HG03103 (cell line): ENCODE measurements around the gene ABT1.
"Not testable (repeated sequence)": the region's sequence is repeated elsewhere in the genome, so short reads cannot be mapped to it uniquely, and the experiment has no call there.

Source experiments
- ATAC-seq: cut with Tn5 transposase; IDR thresholded peaks from one replicate; pipeline ENCODE4 v1.9.1; 2021; ENCODE audit warnings: low read depth; ENCODE audit not compliant: unreplicated experiment

The ABT1 gene

DNA sequence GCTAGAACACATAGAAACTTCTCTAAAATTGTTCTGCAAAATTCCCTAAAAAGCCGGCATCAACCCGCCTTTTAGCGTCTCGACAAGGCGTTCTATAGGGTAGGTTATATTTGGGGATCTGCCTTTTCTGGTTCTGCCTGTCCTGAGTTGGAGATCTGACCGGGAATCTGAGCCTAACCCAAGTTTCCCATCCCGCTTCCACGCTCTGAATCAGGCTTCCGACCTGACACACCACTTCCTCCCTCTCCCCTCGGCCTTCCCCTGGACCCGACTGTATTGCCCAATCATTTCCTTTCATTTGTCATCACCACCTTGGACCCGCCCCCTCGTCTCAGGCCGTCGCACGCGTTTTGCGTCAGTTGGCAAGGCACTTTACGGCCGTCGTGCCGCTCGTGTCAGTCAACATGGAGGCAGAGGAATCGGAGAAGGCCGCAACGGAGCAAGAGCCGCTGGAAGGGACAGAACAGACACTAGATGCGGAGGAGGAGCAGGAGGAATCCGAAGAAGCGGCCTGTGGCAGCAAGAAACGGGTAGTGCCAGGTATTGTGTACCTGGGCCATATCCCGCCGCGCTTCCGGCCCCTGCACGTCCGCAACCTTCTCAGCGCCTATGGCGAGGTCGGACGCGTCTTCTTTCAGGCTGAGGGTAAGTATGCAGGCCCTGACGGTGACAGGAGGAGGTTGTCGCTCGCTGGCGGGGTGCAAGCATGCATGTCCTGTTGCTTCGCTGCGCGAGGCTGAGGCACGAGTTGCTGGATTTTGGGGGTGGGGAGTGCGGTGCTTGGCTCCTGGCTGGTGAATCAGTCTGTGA is at the start of gene ABT1:
TSS of gene ABT1 (plus strand) at position 375 of the 810 bp plus-strand sequence. CDS start at position 405, 30 bp downstream.
- ATAC-seq, result peak; percentile 66

DNA sequence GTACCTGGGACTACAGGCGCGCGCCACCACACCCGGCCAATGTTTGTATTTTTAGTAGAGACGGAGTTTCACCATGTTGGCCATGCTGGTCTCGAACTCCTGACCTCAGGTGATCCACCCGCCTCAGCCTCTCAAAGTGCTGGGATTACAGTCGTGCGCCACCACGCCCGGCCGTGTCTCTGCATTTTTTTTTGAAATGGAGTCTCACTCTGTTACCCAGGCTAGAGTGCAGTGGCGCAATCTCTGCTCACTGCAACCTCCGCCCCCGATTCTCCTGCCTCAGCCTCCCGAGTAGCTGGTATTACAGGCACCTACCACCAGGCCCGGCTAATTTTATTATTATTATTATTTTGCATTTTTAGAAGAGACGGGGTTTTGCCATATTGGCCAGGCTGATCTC is 49.4 kb upstream of the ABT1 start:
- ATAC-seq, result not testable (repeated sequence)

DNA sequence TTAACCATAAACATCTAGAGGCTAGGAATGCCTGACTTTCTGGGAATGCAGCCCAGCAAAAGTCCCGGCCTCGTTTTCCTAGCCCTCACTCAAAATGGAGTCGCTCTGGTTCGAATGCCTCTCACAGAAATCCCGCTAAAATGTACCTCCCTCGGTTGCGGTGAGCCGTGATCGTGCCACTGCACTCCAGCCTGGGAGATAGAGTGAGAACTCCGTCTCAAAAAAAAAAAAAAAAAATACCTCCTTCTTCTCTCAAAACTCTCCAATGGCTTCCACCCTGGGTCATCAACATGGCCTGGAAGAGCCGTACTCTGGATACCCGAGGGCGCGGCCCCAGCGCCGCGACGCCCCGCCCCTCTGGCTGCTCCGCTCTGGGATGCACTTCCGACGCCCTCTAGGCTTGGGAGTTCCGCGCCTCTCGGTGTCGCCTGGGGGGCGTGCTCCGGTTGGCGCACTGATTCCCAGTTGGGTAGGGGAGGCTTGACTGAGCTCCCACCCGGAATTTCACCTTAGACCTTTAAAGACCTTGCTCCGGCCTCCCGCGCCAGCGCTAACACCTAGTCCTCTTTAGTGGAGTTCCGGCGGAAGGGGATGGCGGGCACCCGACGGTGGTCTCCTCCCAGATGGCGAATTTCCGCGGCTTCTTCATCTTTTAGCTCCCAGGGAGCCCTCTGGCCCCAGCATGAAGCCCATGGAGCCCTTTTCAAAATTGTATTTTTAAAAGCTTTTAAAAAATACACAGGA is 46.3 kb upstream of the ABT1 start:
- no peak for ATAC-seq

DNA sequence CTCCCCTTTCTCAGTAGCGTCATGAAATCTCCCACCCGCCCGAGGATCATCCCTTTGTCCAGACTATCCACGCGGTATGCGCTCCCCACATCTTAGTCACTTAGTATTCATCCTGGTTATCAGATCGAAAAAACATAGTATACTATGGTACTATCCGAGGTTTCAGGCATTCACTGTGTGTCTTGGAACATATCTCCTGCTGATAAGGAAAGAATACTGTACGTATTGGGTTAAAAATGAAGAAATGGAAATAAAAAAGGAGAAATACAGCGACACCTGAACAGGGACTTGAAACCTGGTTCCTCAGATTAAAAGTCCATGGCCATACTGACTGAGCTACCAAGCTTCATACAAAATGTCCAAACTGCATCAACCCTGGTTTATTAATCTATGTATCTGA is 44.5 kb upstream of the ABT1 start:
- ATAC-seq, result no peak

DNA sequence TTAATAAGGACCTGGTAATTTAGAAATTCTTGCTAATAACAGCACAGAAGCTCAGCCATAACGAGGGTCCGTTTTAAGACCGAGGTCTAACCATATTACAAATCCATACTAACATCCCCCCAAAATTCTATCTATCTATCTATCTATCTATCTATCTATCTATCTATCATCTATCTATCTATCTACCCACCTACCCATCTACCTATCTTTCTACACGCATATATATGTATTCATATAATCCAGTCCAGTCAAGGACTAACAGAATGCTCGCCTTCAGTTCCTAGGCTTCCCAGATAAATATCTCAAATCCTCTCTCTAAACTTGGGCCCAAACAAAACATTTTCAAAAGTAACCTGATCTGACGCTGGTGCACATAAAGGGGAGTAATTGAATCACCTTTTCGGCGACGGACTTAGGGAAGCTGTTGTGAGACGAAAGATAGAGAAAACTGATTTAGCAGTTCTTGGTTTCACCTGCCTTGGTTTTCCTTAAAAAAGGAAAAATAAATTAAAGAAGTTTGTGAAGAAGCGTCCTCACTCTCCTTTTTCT is 44.0 kb upstream of the ABT1 start:
- ATAC-seq, result no peak

DNA sequence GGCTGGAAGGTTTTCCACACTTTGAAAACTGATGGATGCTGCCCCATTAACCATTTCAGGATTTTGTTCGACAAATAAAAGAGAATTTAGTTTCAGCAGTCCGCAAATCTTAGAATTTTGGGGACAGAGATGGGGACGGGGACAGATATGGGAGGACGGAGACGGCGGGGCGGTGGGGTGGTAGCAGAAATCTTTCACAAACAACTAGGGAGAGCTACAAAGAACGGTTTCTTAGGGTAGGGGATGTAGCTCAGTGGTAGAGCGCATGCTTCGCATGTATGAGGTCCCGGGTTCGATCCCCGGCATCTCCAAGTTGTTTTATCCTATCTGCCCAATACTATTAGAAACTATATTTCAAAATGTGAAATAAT is 43.5 kb upstream of the ABT1 start:
- ATAC-seq, result no peak

DNA sequence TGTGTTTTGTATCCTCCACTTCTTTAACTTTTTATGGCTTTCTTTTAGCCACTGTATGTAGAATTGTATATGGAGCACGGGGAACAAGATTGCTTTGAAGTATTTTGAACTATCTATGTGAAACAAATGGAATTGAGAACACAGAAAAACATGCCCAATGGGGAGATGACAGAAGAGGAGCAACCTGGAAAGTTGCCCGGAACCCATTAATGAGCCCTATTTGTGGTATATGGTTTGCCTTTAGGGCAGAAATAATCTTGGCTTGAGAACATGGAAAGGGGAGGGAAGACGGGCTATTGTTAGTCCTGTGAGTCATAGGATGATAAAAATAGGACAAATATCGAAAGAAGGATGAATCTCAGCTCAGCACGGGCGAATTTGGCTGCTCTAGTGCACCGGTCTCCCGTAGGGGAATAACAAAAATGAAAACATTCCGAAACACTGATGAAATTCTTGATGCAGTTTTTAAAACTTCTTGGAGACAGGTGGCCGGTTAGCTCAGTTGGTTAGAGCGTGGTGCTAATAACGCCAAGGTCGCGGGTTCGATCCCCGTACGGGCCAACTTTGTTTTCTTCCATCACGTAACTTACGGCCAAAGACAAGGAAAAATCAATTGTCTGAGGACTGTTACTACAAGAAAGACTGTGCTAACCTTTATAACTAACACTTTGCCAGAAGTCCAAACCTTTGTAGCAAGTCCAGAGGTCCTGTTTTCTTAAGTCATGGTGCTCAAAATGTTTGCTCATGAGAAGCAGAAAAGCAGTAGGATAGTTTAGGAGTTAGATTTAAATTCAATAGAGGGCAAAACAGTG is 42.9 kb upstream of the ABT1 start:
- ATAC-seq, result no peak

DNA sequence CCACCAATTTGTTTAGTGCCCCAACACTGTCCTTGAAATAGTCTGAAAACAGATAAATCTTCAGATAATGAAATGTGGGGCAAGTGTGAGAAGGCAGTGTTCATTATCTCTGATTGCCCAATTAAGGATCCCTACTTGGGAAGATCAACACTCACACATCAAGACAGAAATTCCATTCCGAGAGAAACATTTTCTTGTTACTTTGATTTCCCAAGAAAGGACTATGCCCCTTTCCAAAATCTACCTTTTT is 42.4 kb upstream of the ABT1 start:
- ATAC-seq, result no peak

DNA sequence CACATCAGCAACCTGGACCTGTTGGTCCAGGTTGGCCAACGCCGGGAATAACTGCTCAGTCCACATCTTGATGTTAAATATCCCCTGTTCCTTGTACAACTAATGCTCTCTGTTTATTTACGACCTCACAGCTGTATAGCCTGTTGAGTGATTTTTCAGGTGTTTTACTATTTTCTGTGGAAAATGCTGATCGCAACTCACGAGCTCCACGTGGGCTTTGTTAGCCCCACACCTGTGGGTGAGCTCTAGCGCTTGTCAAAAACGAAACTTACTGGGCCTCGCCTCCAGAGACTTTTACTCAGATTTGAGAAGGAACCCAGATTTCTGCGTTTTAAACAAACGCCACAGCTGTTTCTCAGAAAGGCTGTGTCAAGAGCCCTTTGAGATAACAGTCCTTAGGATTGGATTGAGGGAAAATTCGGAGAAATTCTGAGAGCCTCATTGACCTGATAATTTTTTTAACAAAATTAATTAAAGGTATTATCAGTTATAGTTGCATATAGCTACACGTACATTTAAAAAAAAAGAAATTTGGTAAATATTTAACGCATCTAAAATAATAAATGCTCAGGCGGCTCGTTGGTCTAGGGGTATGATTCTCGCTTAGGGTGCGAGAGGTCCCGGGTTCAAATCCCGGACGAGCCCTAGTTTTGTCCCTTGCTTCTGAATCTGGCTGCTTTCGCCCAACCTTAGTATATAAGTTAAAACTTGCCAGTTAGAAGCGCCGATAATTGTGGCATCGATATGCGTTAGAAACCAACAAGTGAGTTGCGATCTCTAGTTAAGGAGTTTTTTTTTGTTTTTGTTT is 41.9 kb upstream of the ABT1 start:
- no peak for ATAC-seq

DNA sequence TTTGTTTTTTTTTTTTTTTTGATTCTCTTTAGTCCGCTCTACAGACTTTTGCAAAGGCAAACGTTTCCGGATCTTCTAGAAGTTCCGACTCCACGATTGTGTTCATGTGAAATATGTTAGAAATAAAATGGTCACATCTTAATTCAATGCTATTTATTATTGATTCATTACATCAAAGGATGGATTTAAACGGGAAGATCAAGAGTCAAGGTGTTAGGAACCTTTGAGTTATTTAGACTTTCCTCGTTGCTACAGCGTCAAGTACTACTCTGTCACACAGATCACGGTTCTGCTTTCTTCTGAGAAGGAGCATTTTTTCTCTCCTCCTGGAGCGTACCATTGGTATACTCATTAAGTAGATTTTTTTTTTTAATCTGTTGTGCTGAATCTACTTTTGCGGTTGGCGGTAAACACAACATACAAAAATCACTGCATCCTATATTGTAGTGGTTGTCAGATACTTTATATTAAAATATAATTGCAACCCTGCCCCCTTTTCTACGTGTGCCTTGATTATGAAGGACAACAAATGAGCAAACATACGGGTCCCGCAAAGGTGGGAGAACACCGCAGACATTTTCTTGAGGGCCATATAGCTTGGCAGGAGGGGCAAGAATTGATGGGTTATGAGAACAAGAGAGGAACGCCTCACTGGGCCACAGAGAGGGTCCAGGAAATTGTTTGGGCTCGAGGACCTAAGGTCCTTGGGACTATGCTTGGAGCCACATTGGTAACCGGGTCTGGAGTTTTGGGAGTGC is 41.1 kb upstream of the ABT1 start:
- ATAC-seq, result no peak

DNA sequence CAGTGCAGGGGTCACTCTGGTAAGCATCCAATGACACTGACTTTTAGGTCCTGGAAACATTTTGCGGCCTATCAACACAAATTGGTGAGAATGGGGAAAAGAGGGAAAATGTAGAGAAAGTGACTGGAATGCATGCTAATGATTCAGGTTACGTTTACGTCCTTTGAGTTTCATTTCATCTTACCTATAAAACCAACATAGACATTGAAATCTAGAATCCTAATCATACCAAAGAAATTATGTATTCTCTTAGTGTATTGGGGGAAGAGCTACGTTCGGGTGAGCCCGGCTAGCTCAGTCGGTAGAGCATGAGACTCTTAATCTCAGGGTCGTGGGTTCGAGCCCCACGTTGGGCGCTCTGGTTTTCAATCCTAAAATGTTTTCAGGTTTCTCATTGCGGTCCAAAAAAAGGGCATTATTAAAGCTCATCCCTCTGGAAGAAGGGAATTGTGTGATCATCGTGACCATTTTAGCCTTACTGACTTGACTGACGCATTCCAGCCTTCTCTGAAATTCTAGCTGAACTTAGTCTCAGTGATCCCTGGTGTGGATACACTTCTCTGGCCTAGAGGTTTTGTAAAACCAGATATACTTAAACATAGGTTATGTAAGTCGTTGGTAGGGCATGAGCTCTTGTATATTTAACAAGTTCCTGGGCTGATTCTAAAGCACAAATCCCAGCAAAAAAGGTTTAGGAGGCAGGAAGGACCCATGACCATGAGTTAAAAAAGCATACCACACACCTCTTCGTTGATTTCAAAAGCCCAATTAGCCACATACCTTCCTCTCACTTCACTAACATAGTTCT is 40.3 kb upstream of the ABT1 start:
- ATAC-seq, result no peak

DNA sequence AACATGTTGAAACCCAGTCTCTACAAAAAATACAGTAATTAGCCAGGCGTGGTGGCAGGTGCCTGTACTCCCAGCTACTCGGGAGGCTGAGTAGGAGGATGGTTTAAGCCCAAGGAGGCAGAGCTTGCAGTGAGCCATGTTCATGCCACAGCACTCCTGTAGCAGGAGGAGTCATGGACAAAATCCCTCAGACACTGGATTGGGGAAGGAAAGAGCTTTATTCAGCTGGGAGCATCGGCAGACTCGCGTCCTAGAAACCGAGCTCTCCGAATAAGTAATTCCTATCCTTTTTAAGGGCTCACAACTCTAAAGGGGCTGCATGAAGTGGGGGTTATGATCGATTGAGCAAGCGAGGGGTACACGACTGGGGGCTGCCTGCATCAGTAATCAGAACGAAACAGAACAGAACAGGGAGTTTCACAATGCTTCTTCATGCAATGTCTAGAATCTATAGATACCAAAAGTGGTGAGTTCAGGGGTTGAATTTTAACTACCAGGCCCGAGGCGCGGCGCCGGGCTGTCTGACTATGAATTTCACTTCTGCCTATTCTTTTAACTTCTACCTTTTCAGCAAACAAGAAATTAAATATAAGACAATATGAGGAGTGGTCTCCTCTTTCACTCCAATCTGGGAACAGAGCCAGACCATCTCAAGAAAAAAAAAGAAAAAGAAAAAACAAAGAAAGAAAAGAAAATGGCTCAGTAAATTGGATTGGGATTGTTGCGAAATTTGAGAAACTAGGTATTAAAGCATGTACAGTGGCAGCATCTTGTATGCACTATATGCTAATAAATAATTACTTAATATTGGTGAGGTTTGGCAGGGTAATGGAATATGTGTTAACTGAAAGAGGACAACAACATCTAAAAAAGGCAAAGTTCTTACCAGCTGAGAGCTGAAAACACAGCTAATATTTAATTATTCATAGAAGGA is 35.0 kb upstream of the ABT1 start:
- no peak for ATAC-seq

DNA sequence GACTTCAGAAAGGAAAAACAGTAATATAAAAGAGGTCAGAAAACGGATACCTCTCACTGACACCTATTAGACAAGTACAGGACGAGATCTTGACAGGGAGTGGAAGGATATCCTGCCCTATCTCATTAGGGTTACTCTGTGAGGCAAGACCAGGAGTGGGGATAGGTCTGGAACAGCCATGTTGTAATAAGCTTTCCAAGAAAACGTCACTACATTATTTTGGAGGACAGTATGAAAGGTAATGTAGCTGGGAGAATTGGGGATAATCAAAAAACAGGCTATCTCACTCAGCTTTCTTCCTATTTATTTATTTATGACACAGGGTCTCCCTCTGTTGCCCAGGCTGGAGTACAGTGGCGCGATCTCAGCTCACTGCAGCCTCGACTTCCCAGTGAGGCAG is 33.3 kb upstream of the ABT1 start:
- ATAC-seq, result no peak

DNA sequence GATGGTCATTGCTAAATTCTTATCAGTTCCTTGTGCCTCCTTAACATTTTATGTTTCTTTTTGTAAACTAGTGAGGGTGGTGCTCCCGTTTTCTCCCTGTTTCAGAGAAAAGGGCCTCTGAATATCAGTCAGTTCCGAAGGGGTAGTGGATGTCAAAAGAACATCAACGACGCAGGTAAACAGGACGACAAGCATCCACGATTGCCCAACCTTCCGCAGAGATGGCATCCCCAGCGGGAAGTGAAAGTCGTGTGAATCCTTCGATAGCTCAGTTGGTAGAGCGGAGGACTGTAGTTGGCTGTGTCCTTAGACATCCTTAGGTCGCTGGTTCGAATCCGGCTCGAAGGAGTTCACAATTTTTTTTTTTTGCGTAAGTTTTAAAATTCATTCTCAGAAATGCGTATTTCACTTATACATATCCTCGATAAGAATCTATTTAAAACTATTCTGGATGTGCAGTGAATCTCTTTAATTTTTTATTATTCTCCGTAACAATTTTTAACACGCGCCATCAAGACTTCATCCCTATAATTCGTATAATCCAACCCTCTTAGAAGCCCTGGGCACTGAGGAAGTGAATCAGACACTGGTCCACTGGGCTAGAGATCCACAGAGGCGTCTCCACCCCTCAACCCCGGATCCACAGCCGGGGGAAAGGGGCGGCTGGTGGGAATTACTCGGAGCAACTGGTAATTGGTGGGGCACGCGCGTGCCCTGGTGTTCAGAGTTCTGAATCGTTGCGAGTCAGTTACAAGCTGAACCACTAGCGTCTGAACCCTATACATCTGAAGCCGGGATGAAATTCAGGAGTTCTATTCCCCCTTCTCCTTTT is 27.9 kb upstream of the ABT1 start:
- ATAC-seq, result peak; percentile 52

DNA sequence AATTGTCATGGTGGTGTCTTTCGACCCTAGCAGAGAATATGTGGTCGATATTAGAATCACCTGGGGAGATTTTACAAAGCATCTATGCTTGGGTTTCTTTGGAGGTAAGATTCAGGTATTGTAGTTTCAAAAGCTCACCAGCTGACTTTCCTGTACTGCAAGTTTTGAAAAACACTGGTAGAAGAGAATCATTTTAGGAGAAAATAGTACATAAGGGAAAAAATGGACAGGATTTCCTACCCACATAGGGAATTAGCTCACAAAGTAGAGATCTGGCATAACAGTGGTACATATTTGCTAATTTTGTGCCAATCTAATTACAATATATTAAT is 27.4 kb upstream of the ABT1 start:
- no peak for ATAC-seq

DNA sequence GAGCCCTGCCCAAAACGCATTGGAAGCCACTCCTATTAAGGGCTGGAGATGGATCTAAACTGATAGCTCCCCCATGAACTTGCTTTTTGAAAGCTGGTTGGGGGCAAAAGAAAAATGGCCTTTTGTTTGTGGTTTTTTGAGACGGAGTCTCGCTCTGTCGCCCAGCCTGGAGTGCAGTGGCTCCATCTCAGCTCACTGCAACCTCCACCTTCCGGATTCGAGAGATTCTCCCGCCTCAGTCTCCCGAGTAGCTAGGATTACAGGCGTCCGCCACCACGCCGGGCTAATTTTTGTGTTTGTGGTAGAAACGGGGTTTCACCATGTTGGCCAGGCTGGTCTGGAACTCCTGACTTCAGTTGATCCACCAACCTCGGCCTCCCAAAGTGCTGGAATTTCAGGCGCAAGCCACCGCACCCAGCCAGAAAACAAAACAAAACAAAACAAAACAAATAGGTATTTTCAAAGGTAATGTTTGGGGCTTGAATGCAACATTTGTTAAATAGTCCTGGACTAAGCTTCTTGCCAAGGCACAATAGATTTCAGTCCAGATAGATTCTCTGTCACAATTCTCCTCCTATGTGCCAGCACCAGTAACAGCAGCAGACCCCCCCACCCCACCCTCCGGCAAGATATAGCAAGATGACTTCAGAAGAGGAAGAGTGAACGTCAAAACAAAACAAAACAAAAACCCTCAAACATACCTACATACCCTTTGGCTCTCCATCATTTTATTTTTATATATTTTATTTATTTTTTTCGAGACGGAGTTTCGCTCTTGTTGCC is 26.5 kb upstream of the ABT1 start:
- ATAC-seq, result no peak
